PFSK-1 (cell line): Measurements from ENCODE around the gene DUSP18.

Experiments
- FOXP2 ChIP-seq: optimal IDR thresholded peaks from 2 replicates; pipeline ENCODE3; 2011; ENCODE audit warnings: borderline replicate concordance, control low read depth, inconsistent platforms; ENCODE audit not compliant: insufficient read depth; ENCODE audit errors: extremely low read length, extremely low read depth
- POLR2AphosphoS5 ChIP-seq: IDR thresholded peaks from 2 replicates; pipeline ENCODE4 v1.6.1; 2012; ENCODE audit warnings: low read depth, mild to moderate bottlenecking, control low read depth, low read length, moderate library complexity
- REST ChIP-seq, 2 experiments: IDR thresholded peaks; 2 replicates each; pipeline versions ENCODE4 v1.6.1 to v1.8.0; 2011 to 2012; ENCODE audit warnings: low read depth in 2 of 2, low read length in 2 of 2, control low read depth in 1 of 2, inconsistent platforms in 1 of 2, mild to moderate bottlenecking in 1 of 2, moderate library complexity in 1 of 2; ENCODE audit not compliant: insufficient read depth in 1 of 2
- TAF1 ChIP-seq: IDR thresholded peaks from 2 replicates; pipeline ENCODE4 v1.6.1; 2012; ENCODE audit warnings: low read length, control low read depth, borderline replicate concordance; ENCODE audit not compliant: insufficient read depth

GRCh38 chr22:30702856-30703255 lies 35.2 kb upstream of the DUSP18 start:
- TF ChIP-seq POLR2AphosphoS5 (no peak), FOXP2 (no peak), REST (IDR thresholded peaks at IDR 0.05; ENCODE audit: insufficient read depth in 1 of 2, low read depth in 2 of 2, low read length in 2 of 2) (no peak), TAF1 (no peak)
